ENCODE data around the gene HEMK1. TPM values are rescaled to one million over a fixed set of nuclear protein-coding genes. Genes with fewer than 3 reads are reported as not detected.

Gene HEMK1
- total and polyA plus RNA-seq, 2 of the 4 experiments (the other 2 are of a cell fraction): 17.2 to 20.8 TPM

DNA sequence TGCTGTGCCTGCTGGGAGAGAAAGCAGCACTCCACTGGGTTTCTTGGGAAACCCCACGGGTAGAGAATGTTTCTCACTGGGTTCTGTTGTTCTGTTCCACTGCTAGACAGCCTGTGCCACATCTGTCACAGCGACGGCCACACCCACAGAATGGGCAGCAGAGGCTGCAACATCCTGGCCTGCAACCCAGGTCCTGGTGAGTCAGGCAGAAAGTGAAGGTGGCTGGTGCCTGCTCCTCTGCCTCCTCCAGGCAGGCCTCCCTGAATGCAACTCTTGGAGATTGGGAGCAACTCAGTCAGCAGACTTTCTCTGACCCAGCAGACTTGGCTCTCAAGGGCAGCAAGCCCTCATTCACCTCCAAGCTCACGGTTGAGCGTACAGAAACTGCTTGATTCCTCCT is 14.8 kb upstream of the HEMK1 start:
- Histone ChIP-seq H3K9me1 (ENCODE audit: insufficient read depth, low read length) (0 out of 2 replicates have a peak, but pooled peaks cover under 1% of the 10 kb centered on the region), H2BK15ac (ENCODE audit: low read depth, low read length) (no peak overlapping the region), H3K4me1 (ENCODE audit: control insufficient read depth, insufficient read depth, low read length) (no peaks in the 10 kb centered on the region), H3K14ac (replicated peaks; ENCODE audit: low read depth, low read length) (no peak overlapping the region), H2AK9ac (replicated peaks; ENCODE audit: low read depth, low read length, poor library complexity) (no peak overlapping the region), H3K4ac (ENCODE audit: low read depth, low read length) (no peak overlapping the region), H2BK20ac (ENCODE audit: low read depth, low read length) (no peak overlapping the region), H2BK120ac (ENCODE audit: low read depth, low read length) (no peak overlapping the region), H3K18ac (ENCODE audit: low read depth, low read length) (no peak overlapping the region), H3K9me3 (ENCODE audit: control insufficient read depth, insufficient read depth, low read length) (no peaks in the 10 kb centered on the region), H3K4me2 (ENCODE audit: low read depth, low read length) (no peak overlapping the region), H3K79me1 (ENCODE audit: low read depth in 1 of 2, low read length in 2 of 2) (no peaks in the 10 kb centered on the region), H3K36me3 (ENCODE audit: control insufficient read depth, insufficient read depth, low read length) (no peaks in the 10 kb centered on the region), H4K5ac (ENCODE audit: low read depth, low read length) (no peak overlapping the region), H4K8ac (ENCODE audit: low read depth in 2 of 2, low read length in 2 of 2) (no peak overlapping the region), H2BK5ac (ENCODE audit: low read depth, low read length, poor library complexity, severe bottlenecking) (no peak overlapping the region), H4K91ac (ENCODE audit: insufficient read depth, low read depth, low read length) (no peak overlapping the region), H4K20me1 (ENCODE audit: insufficient read depth, low read length) (no peaks in the 10 kb centered on the region), H3K56ac (ENCODE audit: extremely low read depth, insufficient read depth, low read length) (no peak overlapping the region), H3K23ac (ENCODE audit: low read depth, low read length) (no peak overlapping the region), H3K27ac (ENCODE audit: insufficient read depth, low read length) (no peak overlapping the region), H2AFZ (replicated peaks; ENCODE audit: low read length, poor library complexity) (no peak overlapping the region), H3K9ac (ENCODE audit: low read depth, low read length) (no peak overlapping the region), H3K4me3 (ENCODE audit: insufficient read depth, low read depth, low read length) (no peak overlapping the region), H3K27me3 (ENCODE audit: control insufficient read depth, insufficient read depth, low read length) (peaks cover 34% of the 10 kb centered on the region), H2AK5ac (ENCODE audit: low read depth, low read length) (no peak overlapping the region)
- dilution Hi-C loops (cut with HindIII; ENCODE audit: low sequenced_read_pairs, unreplicated experiment) (no loop called here), in situ Hi-C loops (cut with MboI; ENCODE audit: low sequenced_read_pairs) (no loop called here), intact Hi-C loops (cut with micrococcal nuclease) (no loop called here)
- CTCF ChIA-PET: no interaction called here
- POLR2A ChIA-PET (ENCODE audit: unreplicated experiment): no interaction called here
- BruUV-seq (replicated peaks): no TSS peak
- TF ChIP-seq SMC3 (IDR thresholded peaks at IDR 0.05; ENCODE audit: low read depth, low read length): no peak
- no peak for TF ChIP-seq BHLHE40 (IDR thresholded peaks at IDR 0.05; ENCODE audit: low read depth, low read length)
- TF ChIP-seq NFE2L2 (IDR thresholded peaks at IDR 0.05; ENCODE audit: low read depth, low read length): no peak
- no peak for TF ChIP-seq ELK1 (IDR thresholded peaks at IDR 0.05; ENCODE audit: borderline replicate concordance, low read depth, low read length)
- TF ChIP-seq POLR2A (IDR thresholded peaks at IDR 0.05; ENCODE audit: low read depth, low read length): no peak
- TF ChIP-seq FOS (IDR thresholded peaks at IDR 0.05; ENCODE audit: low read depth, low read length): no peak
- TF ChIP-seq, protein P1, sequence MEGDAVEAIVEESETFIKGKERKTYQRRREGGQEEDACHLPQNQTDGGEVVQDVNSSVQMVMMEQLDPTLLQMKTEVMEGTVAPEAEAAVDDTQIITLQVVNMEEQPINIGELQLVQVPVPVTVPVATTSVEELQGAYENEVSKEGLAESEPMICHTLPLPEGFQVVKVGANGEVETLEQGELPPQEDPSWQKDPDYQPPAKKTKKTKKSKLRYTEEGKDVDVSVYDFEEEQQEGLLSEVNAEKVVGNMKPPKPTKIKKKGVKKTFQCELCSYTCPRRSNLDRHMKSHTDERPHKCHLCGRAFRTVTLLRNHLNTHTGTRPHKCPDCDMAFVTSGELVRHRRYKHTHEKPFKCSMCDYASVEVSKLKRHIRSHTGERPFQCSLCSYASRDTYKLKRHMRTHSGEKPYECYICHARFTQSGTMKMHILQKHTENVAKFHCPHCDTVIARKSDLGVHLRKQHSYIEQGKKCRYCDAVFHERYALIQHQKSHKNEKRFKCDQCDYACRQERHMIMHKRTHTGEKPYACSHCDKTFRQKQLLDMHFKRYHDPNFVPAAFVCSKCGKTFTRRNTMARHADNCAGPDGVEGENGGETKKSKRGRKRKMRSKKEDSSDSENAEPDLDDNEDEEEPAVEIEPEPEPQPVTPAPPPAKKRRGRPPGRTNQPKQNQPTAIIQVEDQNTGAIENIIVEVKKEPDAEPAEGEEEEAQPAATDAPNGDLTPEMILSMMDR (conservative IDR thresholded peaks at IDR 0.05; ENCODE audit: low read depth, low read length): no peak
- TF ChIP-seq MAZ (IDR thresholded peaks at IDR 0.05; ENCODE audit: borderline replicate concordance, low read depth, low read length): no peak
- no peak for TF ChIP-seq CHD1 (IDR thresholded peaks at IDR 0.05; ENCODE audit: low read depth, low read length)
- 60% methylated on average over 4 of the region's 5 CpGs; no CpG with 5 or more reads in 1 of the 2 experiments for WGBS, 2 experiments (ENCODE audit: extremely low coverage in 2 of 2, insufficient read length in 1 of 2)
- ATAC-seq (ENCODE audit: low read depth): no peak
- DNase-seq: no peak
